PFSK-1 (cell line): Measurements from ENCODE around the gene GALNTL6.

Experiments
- POLR2AphosphoS5 ChIP-seq: IDR thresholded peaks from 2 replicates; pipeline ENCODE4 v1.6.1; 2012; ENCODE audit warnings: low read depth, mild to moderate bottlenecking, control low read depth, low read length, moderate library complexity
- REST ChIP-seq, 2 experiments: IDR thresholded peaks; 2 replicates each; pipeline versions ENCODE4 v1.6.1 to v1.8.0; 2011 to 2012; ENCODE audit warnings: low read depth in 2 of 2, low read length in 2 of 2, control low read depth in 1 of 2, inconsistent platforms in 1 of 2, mild to moderate bottlenecking in 1 of 2, moderate library complexity in 1 of 2; ENCODE audit not compliant: insufficient read depth in 1 of 2

DNA sequence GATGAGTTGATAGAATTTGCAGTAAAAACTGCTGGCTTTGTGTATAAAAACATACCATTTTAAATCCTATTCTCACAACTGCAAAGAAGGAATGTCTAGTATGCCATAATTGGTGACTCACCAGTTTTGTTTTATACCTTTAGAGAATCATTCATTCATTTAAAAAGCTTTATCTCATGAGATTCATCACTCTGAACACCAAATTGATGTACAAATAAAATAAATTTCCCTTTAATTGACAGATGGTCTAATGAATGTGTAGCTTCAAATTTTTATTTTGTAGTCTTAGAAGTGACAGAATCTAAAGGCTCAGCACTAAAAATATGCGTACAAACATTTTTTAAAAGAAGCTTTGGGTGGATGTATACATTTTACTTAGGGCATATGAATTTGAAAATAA lies 492.5 kb downstream of the GALNTL6 start:
- TF ChIP-seq POLR2AphosphoS5 = no peak
- TF ChIP-seq REST (IDR thresholded peaks at IDR 0.05; ENCODE audit: insufficient read depth in 1 of 2, low read depth in 2 of 2, low read length in 2 of 2) = no peak
